Natural killer cell (primary cell): Measurements from ENCODE around the gene OR2V2. TPM values are rescaled to one million over a fixed set of nuclear protein-coding genes. Genes with fewer than 3 reads are reported as not detected.

Experiments
- ATAC-seq, 3 donors: fragments of 150-1000 bp in 2 of 3; fragments of 200-7000 bp in 1 of 3; cut with Tn5 transposase; 1 replicate in 1 of 3; 2 replicates in 2 of 3; pipeline ENCODE4 v1.10.0; 2021; ENCODE audit warnings: mild to moderate bottlenecking in 2 of 3, moderate library complexity in 2 of 3
- DNase-seq, 2 donors: peaks; one replicate each; pipeline versions ENCODE4 v3.0.0 to v3.0.0-alpha.2; 2013 to 2021; ENCODE audit warnings: mixed read lengths in 1 of 2
- H3K27ac ChIP-seq: one replicate; pipeline ENCODE4 v1.5.1; 2013; ENCODE audit warnings: mild to moderate bottlenecking, low read length
- H3K27me3 ChIP-seq: one replicate; pipeline ENCODE4 v1.6.1; 2013; ENCODE audit warnings: low read length; ENCODE audit not compliant: control insufficient read depth, insufficient read depth
- H3K36me3 ChIP-seq: one replicate; pipeline ENCODE4 v1.6.1; 2013; ENCODE audit warnings: low read length; ENCODE audit not compliant: control insufficient read depth, insufficient read depth
- H3K4me1 ChIP-seq: one replicate; pipeline ENCODE4 v1.6.1; 2013; ENCODE audit warnings: low read length; ENCODE audit not compliant: control insufficient read depth, insufficient read depth
- H3K4me3 ChIP-seq: one replicate; pipeline ENCODE4 v1.5.1; 2013; ENCODE audit warnings: low read length
- H3K9me3 ChIP-seq: one replicate; pipeline ENCODE4 v1.6.1; 2013; ENCODE audit warnings: low read length; ENCODE audit not compliant: control insufficient read depth, insufficient read depth
- H3K27ac Mint-ChIP-seq, 2 donors: one replicate each; pipeline ENCODE4 v1.8.0; 2022; ENCODE audit warnings: mild to moderate bottlenecking in 2 of 2, mixed read lengths in 2 of 2, moderate library complexity in 1 of 2
- H3K27me3 Mint-ChIP-seq, 2 donors: one replicate each; pipeline ENCODE4 v1.8.0; 2022; ENCODE audit warnings: low read depth in 2 of 2, mixed read lengths in 2 of 2
- H3K36me3 Mint-ChIP-seq: one replicate; pipeline ENCODE4 v1.8.0; 2022; ENCODE audit warnings: mixed read lengths
- H3K4me1 Mint-ChIP-seq, 2 donors: one replicate each; pipeline ENCODE4 v1.8.0; 2022; ENCODE audit warnings: mixed read lengths in 2 of 2
- H3K4me3 Mint-ChIP-seq: one replicate; pipeline ENCODE4 v1.8.0; 2022; ENCODE audit warnings: mild to moderate bottlenecking, moderate library complexity, mixed read lengths
- H3K9me3 Mint-ChIP-seq, 2 donors: one replicate each; pipeline ENCODE4 v1.8.0; 2022; ENCODE audit warnings: mixed read lengths in 2 of 2
- WGBS: methylation state at CpG from one replicate; pipeline ENCODE4 v1.1.7; 2013; ENCODE audit warnings: missing lambda C conversion rate; ENCODE audit not compliant: insufficient coverage; 5-methylcytosine and 5-hydroxymethylcytosine counted together
- intact Hi-C: fragments of 100-400 bp; cut with micrococcal nuclease; formaldehyde crosslinking; loops from one replicate; pipeline ENCODE4 v1.14.2; 2022
- total RNA-seq, 4 donors: library from RNA; stranded (reverse); fragments of 120-200 nt in 1 of 4; gene quantifications; one replicate each; pipeline versions ENCODE4 v1.2.3 to v1.2.4, GENCODE V29; 2013 to 2022
- TF ChIP-seq, protein P1 (sequence below): fragments of 200-600 bp; IDR thresholded peaks from one replicate; pipeline ENCODE4 v1.8.0; 2022; ENCODE audit warnings: antibody characterized with exemption

OR2V2 gene
- total RNA-seq, 3 donors from 2014 or later (not counting 1 experiment from before 2014, with no cell fraction given) = not detected

- Mint-ChIP-seq H3K4me3 (peak overlapping the region; percentile 100), H3K36me3 (peaks cover 10% of the 10 kb centered on the region), H3K4me1 (peaks cover 63 to 75% of the 10 kb centered on the region in 2 donors), H3K27ac (peak overlapping the region; percentile 99 to 100), H3K9me3 (no peaks in the 10 kb centered on the region), H3K27me3 (peaks cover 6 to 11% of the 10 kb centered on the region in 2 donors)
- no peaks in the 10 kb centered on the region for H3K27me3 ChIP-seq
- no peaks in the 10 kb centered on the region for H3K9me3 ChIP-seq
- peaks cover 58% of the 10 kb centered on the region for H3K4me1 ChIP-seq
- no peak overlapping the region for H3K4me3 ChIP-seq
- ATAC-seq (no peak), DNase-seq (peak; percentile 57 to 66)
- TF ChIP-seq, protein P1, sequence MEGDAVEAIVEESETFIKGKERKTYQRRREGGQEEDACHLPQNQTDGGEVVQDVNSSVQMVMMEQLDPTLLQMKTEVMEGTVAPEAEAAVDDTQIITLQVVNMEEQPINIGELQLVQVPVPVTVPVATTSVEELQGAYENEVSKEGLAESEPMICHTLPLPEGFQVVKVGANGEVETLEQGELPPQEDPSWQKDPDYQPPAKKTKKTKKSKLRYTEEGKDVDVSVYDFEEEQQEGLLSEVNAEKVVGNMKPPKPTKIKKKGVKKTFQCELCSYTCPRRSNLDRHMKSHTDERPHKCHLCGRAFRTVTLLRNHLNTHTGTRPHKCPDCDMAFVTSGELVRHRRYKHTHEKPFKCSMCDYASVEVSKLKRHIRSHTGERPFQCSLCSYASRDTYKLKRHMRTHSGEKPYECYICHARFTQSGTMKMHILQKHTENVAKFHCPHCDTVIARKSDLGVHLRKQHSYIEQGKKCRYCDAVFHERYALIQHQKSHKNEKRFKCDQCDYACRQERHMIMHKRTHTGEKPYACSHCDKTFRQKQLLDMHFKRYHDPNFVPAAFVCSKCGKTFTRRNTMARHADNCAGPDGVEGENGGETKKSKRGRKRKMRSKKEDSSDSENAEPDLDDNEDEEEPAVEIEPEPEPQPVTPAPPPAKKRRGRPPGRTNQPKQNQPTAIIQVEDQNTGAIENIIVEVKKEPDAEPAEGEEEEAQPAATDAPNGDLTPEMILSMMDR = no peak
- 19% methylated on average over 37 of the region's 37 CpGs for WGBS
- no peaks in the 10 kb centered on the region for H3K36me3 ChIP-seq
- intact Hi-C loops = loop anchor here (1.0 to 10.0 kb wide), 4 partner anchors 20 to 383 kb away; partner anchors contain the start of gene MGAT1
- peak overlapping the region; percentile 15 for H3K27ac ChIP-seq
Measured at GRCh38 chr5:181187500-181188213, 40.3 kb downstream of the OR2V2 start.

- intact Hi-C loops = loop anchor here (1.0 to 10.0 kb wide), 4 partner anchors 18 to 384 kb away; partner anchors contain the start of gene MGAT1
- TF ChIP-seq, protein P1 = no peak
- H3K4me1 ChIP-seq = peaks cover 53% of the 10 kb centered on the region
- peak overlapping the region; percentile 79 for H3K27ac ChIP-seq
- H3K4me3 ChIP-seq = peak overlapping the region; percentile 91
- peak; percentile 81 to 92 for DNase-seq
- Mint-ChIP-seq H3K36me3 (peaks cover 10% of the 10 kb centered on the region), H3K4me3 (peak overlapping the region; percentile 100), H3K9me3 (no peaks in the 10 kb centered on the region), H3K27ac (peak overlapping the region; percentile 99 to 100), H3K27me3 (peaks cover 6 to 11% of the 10 kb centered on the region in 2 donors), H3K4me1 (peaks cover 60 to 75% of the 10 kb centered on the region in 2 donors)
- H3K9me3 ChIP-seq = no peaks in the 10 kb centered on the region
- no peaks in the 10 kb centered on the region for H3K36me3 ChIP-seq
- no peaks in the 10 kb centered on the region for H3K27me3 ChIP-seq
- peak; percentile 12 to 19 (median 14) for ATAC-seq
- 0% methylated on average over 35 of the region's 35 CpGs for WGBS
Measured at GRCh38 chr5:181188700-181189362, 41.4 kb downstream of the OR2V2 start.

DNA sequence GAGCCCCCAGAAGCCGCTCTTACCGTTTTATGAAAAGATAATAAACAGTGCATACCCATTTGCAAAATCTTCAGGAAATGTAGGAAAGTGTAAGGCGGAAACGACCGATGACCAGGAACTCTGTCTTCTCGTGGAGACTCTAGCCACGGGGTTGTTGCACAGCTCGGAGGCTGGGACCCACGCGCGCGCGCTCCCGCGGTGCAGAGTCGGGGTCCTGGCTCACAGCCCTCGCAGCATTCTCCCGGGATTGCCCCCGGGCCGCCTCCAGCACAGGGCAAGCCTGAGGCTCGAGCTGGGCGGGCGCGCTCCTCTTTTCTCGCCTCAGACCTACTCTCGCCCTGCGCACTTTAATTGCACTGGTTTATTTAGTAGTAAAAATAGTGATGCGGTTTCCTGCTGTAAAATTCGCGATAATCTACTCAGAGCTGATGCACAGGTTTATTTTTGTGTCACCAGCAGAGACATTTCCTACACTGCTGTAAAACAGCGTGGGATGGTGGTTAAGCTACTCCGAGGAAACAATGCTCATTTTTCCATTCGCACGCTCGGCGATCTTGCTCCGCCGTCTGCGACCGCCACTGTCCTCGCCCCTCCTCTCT lies 42.1 kb downstream of the OR2V2 start:
- intact Hi-C loops = loop anchor here (10.0 kb wide), 1 partner anchor 385 kb away; the partner anchor contains the start of gene MGAT1
- Histone ChIP-seq H3K27ac (peak overlapping the region; percentile 79), H3K4me3 (peak overlapping the region; percentile 91), H3K27me3 (no peaks in the 10 kb centered on the region), H3K4me1 (peaks cover 47% of the 10 kb centered on the region), H3K9me3 (no peaks in the 10 kb centered on the region), H3K36me3 (no peaks in the 10 kb centered on the region)
- H3K9me3 Mint-ChIP-seq = no peaks in the 10 kb centered on the region
- DNase-seq = peak; percentile 44 to 84
- peaks cover 10% of the 10 kb centered on the region for H3K36me3 Mint-ChIP-seq
- peaks cover 6 to 11% of the 10 kb centered on the region in 2 donors for H3K27me3 Mint-ChIP-seq
- peaks cover 55 to 68% of the 10 kb centered on the region in 2 donors for H3K4me1 Mint-ChIP-seq
- peak overlapping the region; percentile 100 for H3K4me3 Mint-ChIP-seq
- peak; percentile 19 to 51 (median 38) for ATAC-seq
- TF ChIP-seq, protein P1 = no peak
- H3K27ac Mint-ChIP-seq = peak overlapping the region; percentile 99 to 100
- under 1% methylated on average over 41 of the region's 41 CpGs for WGBS
